Measurements from ENCODE around the gene MYBPH. TPM values are rescaled to one million over a fixed set of nuclear protein-coding genes. Genes with fewer than 3 reads are reported as not detected.

The MYBPH gene
- total and polyA plus RNA-seq, 10 of the 15 experiments (the other 5 are each of a cell fraction or from before 2014, with no cell fraction given): 0.06 to 0.10 TPM; not detected in 8

GRCh38 chr1:203210988-203211387 is 35.4 kb upstream of the MYBPH start (continued):
- TF ChIP-seq PRDM15 (CRISPR knock-in tag; IDR thresholded peaks at IDR 0.05): no peak
- no peak for TF ChIP-seq IRF5 (IDR thresholded peaks at IDR 0.05; ENCODE audit: borderline replicate concordance)
- no peak for TF ChIP-seq ZBTB33 (IDR thresholded peaks at IDR 0.05)
- no peak for TF ChIP-seq CREB1 (IDR thresholded peaks at IDR 0.05; ENCODE audit: low read depth)
- TF ChIP-seq ATF2 (IDR thresholded peaks at IDR 0.05; ENCODE audit: low read length): no peak
- no peak for TF ChIP-seq MYB (IDR thresholded peaks at IDR 0.05; ENCODE audit: borderline replicate concordance, low read depth, low read length)
- no peak for TF ChIP-seq HDAC2 (IDR thresholded peaks at IDR 0.05)
- no peak for TF ChIP-seq CEBPZ (IDR thresholded peaks at IDR 0.05; ENCODE audit: low read depth, low read length)
- TF ChIP-seq HCFC1 (IDR thresholded peaks at IDR 0.05; ENCODE audit: low read length): no peak
- no peak for TF ChIP-seq SREBF1 (IDR thresholded peaks at IDR 0.05; ENCODE audit: low read length)
